T-cell (primary cell): Measurements from ENCODE around the gene RFX2. TPM values are rescaled to one million over a fixed set of nuclear protein-coding genes. Genes with fewer than 3 reads are reported as not detected.
A peak's percentile ranks its signal among the peaks of the same experiment; 100 is the strongest.

Experiments used
- ATAC-seq, 4 experiments: fragments of 200-7000 bp in 3 of 4; fragments of 150-1000 bp in 1 of 4; cut with Tn5 transposase; replicated peaks in 1 of 4; 1 replicate in 3 of 4; 2 replicates in 1 of 4; pipeline ENCODE4 v1.10.0; 2021; ENCODE audit warnings: moderate library complexity in 3 of 4, mild to moderate bottlenecking in 2 of 4, moderate number of reproducible peaks in 1 of 4
- CTCF ChIA-PET, 2 donors: fragments of 300-600 bp; sonication (Branson Sonifier 250); formaldehyde crosslinking; loops; one replicate each; lab custom pipeline; 2022; ENCODE audit warnings: antibody characterized with exemption in 2 of 2; lab: Charles Lee
- POLR2A ChIA-PET, 2 donors: fragments of 300-600 bp; sonication (Branson Sonifier 250); formaldehyde crosslinking; loops; one replicate each; lab custom pipeline; 2022; ENCODE audit warnings: antibody characterized with exemption in 2 of 2; lab: Charles Lee
- DNase-seq, 35 experiments: peaks; one replicate each; pipeline versions ENCODE4 v3.0.0 to v3.0.0-alpha.2; 2013 to 2023
- H3K27ac ChIP-seq: one replicate; pipeline ENCODE4 v1.5.1; 2013; ENCODE audit warnings: low read length
- H3K27me3 ChIP-seq, 2 experiments: replicated peaks in 1 of 2; 1 replicate in 1 of 2; 2 replicates in 1 of 2; pipeline versions ENCODE4 v1.6.1 to v1.7.0; 2013; ENCODE audit warnings: low read length in 1 of 2, mixed read lengths in 1 of 2; ENCODE audit not compliant: control insufficient read depth in 2 of 2, insufficient read depth in 2 of 2; ENCODE audit errors: extremely low read depth in 1 of 2
- H3K36me3 ChIP-seq, 2 donors: 1 replicate in 1 of 2; 2 replicates in 1 of 2; pipeline versions ENCODE4 v1.6.1 to v1.7.0; 2013; ENCODE audit warnings: low read length in 1 of 2; ENCODE audit not compliant: control insufficient read depth in 2 of 2, insufficient read depth in 1 of 2; ENCODE audit errors: extremely low read depth in 1 of 2
- H3K4me1 ChIP-seq, 2 experiments: 1 replicate in 1 of 2; 2 replicates in 1 of 2; pipeline versions ENCODE4 v1.6.1 to v1.7.0; 2013; ENCODE audit warnings: low read length in 2 of 2, mixed read lengths in 1 of 2; ENCODE audit not compliant: insufficient read depth in 2 of 2, control insufficient read depth in 1 of 2; ENCODE audit errors: extremely low read depth in 1 of 2
- H3K4me3 ChIP-seq, 2 donors: 1 replicate in 1 of 2; 2 replicates in 1 of 2; pipeline versions ENCODE4 v1.5.1 to v1.7.0; 2013; ENCODE audit warnings: mild to moderate bottlenecking in 2 of 2, low read length in 1 of 2, moderate library complexity in 1 of 2; ENCODE audit not compliant: control insufficient read depth in 1 of 2; ENCODE audit errors: extremely low read depth in 1 of 2
- H3K9me3 ChIP-seq: 2 replicates; pipeline ENCODE4 v1.7.0; 2013
- H3K27ac Mint-ChIP-seq, 2 donors: one replicate each; pipeline ENCODE4 v1.8.0; 2020 to 2021; ENCODE audit warnings: mild to moderate bottlenecking in 2 of 2, mixed read lengths in 2 of 2
- H3K27me3 Mint-ChIP-seq, 2 donors: one replicate each; pipeline ENCODE4 v1.8.0; 2021 to 2022; ENCODE audit warnings: mixed read lengths in 2 of 2
- H3K36me3 Mint-ChIP-seq: one replicate; pipeline ENCODE4 v1.8.0; 2021; ENCODE audit warnings: mixed read lengths
- H3K4me1 Mint-ChIP-seq, 3 donors: one replicate each; pipeline ENCODE4 v1.8.0; 2020 to 2022; ENCODE audit warnings: mixed read lengths in 3 of 3, mild to moderate bottlenecking in 1 of 3
- H3K4me3 Mint-ChIP-seq, 3 donors: one replicate each; pipeline ENCODE4 v1.8.0; 2020 to 2022; ENCODE audit warnings: mild to moderate bottlenecking in 3 of 3, mixed read lengths in 3 of 3, moderate library complexity in 3 of 3
- H3K9me3 Mint-ChIP-seq, 3 donors: one replicate each; pipeline ENCODE4 v1.8.0; 2020 to 2022; ENCODE audit warnings: mixed read lengths in 3 of 3
- WGBS: methylation state at CpG from one replicate; pipeline ENCODE4 v1.1.5; 2013; ENCODE audit warnings: missing lambda C conversion rate; ENCODE audit not compliant: insufficient coverage; 5-methylcytosine and 5-hydroxymethylcytosine counted together
- total RNA-seq, 35 experiments: library from RNA in 6 of 35; stranded (reverse) in 6 of 35; fragments of 120-200 nt in 1 of 35; gene quantifications; one replicate each; pipeline versions ENCODE4 v1.2.1 to v1.2.4 and lab custom pipeline; 2013 to 2026

Gene RFX2
- total RNA-seq, 5 donors from 2014 or later (not counting 1 experiment from before 2014, with no cell fraction given): 4.7 to 11.6 (median 7.8) TPM

- Mint-ChIP-seq H3K27ac (peak overlapping the region; percentile 8 to 77), H3K27me3 (no peaks in the 10 kb centered on the region), H3K36me3 (peaks cover 3% of the 10 kb centered on the region), H3K9me3 (no peaks in the 10 kb centered on the region), H3K4me3 (no peak overlapping the region), H3K4me1 (peaks cover 84 to 96% (median 95%) of the 10 kb centered on the region in 3 donors)
- Histone ChIP-seq H3K4me3 (no peak overlapping the region), H3K27ac (no peak overlapping the region), H3K27me3 (no peaks in the 10 kb centered on the region), H3K36me3 (peaks cover 0 to 17% of the 10 kb centered on the region in 2 donors), H3K9me3 (no peaks in the 10 kb centered on the region), H3K4me1 (peaks cover 51 to 82% of the 10 kb centered on the region in 2 experiments)
- POLR2A ChIA-PET: no interaction called here
- CTCF ChIA-PET: interaction anchor here in 1 of 2 donors (1.1 kb wide), 1 partner anchor 11 kb away, joined by 4 read pairs; no protein-coding TSS in a partner anchor
- ATAC-seq (no peak), DNase-seq (no peak)
- WGBS: 94% methylated on average over 9 of the region's 12 CpGs
These were observed 153.6 kb downstream of the RFX2 start for GRCh38 chr19:5956728-5957127.

DNA sequence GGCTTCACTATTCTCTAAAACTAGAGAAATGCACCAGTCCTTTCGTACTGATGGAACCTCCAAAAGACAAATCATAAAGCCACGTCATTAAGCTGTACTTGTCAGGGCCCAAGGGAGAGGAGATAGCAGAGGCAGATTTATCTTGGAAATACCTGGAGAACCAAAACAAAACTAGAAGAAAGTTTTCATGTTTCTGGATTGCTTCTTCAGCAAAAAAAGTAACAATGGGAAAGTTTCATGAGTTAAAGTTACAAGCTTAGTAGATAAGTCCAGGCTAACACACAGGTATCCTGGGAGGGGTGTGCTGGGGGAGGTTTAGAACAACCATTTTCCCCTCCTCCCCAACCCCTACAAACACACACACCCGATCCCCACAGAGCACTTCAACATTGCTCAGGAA, 154.0 kb downstream of the RFX2 start:
- H3K4me3 ChIP-seq: no peak overlapping the region
- ATAC-seq: no peak
- H3K27me3 Mint-ChIP-seq: no peaks in the 10 kb centered on the region
- ChIA-PET POLR2A (no interaction called here), CTCF (interaction anchor here in 1 of 2 donors (1.1 kb wide), 1 partner anchor 12 kb away, joined by 4 read pairs; no protein-coding TSS in a partner anchor)
- no peak overlapping the region for H3K4me3 Mint-ChIP-seq
- H3K4me1 ChIP-seq: peaks cover 53 to 82% of the 10 kb centered on the region in 2 experiments
- no peak for DNase-seq
- peaks cover 0 to 17% of the 10 kb centered on the region in 2 donors for H3K36me3 ChIP-seq
- no peaks in the 10 kb centered on the region for H3K9me3 Mint-ChIP-seq
- WGBS: 80% methylated on average over 1 of the region's 3 CpGs
- no peak overlapping the region for H3K27ac ChIP-seq
- peaks cover 84 to 96% (median 95%) of the 10 kb centered on the region in 3 donors for H3K4me1 Mint-ChIP-seq
- H3K36me3 Mint-ChIP-seq: peaks cover 3% of the 10 kb centered on the region
- peak overlapping the region; percentile 51 to 77 for H3K27ac Mint-ChIP-seq
- no peaks in the 10 kb centered on the region for H3K27me3 ChIP-seq
- no peaks in the 10 kb centered on the region for H3K9me3 ChIP-seq

- H3K27ac ChIP-seq: no peak overlapping the region
- CTCF ChIA-PET: interaction anchor here in 1 of 2 donors (1.1 kb wide), 1 partner anchor 12 kb away, joined by 4 read pairs; no protein-coding TSS in a partner anchor
- H3K36me3 Mint-ChIP-seq: peaks cover 3% of the 10 kb centered on the region
These were observed 154.7 kb downstream of the RFX2 start for GRCh38 chr19:5955636-5955935.

DNA sequence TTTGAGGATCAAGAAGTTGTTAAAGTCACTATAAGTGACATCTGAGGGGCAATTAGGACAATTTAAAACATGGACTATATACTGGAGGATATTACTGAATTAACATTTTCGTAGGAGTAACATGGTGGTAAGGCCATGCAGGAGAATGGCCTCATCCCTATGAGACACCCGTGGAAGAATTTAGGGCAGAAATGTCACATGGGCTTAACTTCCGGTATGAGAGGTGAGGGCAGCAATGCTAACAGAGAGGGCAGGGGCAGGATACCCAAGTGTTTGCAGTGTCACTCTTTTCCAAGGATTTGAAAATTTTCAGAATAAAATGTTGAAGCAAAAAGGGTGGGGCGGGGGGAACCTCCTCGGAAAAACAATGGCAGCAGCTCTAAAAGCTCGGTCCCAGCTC, 156.0 kb downstream of the RFX2 start:
- 71% methylated on average over 4 of the region's 6 CpGs for WGBS
- peaks cover 84 to 96% (median 96%) of the 10 kb centered on the region in 3 donors for H3K4me1 Mint-ChIP-seq
- Histone ChIP-seq H3K36me3 (peaks cover 0 to 20% of the 10 kb centered on the region in 2 donors), H3K4me3 (no peak overlapping the region), H3K4me1 (peaks cover 58 to 81% of the 10 kb centered on the region in 2 experiments), H3K27ac (peak overlapping the region; percentile 55), H3K27me3 (no peaks in the 10 kb centered on the region), H3K9me3 (no peaks in the 10 kb centered on the region)
- no peaks in the 10 kb centered on the region for H3K9me3 Mint-ChIP-seq
- H3K27me3 Mint-ChIP-seq: no peaks in the 10 kb centered on the region
- peaks cover 3% of the 10 kb centered on the region for H3K36me3 Mint-ChIP-seq
- peak overlapping the region; percentile 60 to 86 (median 70) for H3K4me3 Mint-ChIP-seq
- POLR2A ChIA-PET: no interaction called here
- CTCF ChIA-PET: no interaction called here
- DNase-seq (no peak), ATAC-seq (no peak)
- H3K27ac Mint-ChIP-seq: peak overlapping the region; percentile 93 to 98

More at GRCh38 chr19:5955636-5955935, 154.7 kb downstream of the RFX2 start:
- H3K36me3 ChIP-seq: peaks cover 0 to 19% of the 10 kb centered on the region in 2 donors
- H3K4me3 ChIP-seq: no peak overlapping the region
- H3K9me3 ChIP-seq: no peaks in the 10 kb centered on the region
- Mint-ChIP-seq H3K27me3 (no peaks in the 10 kb centered on the region), H3K4me3 (no peak overlapping the region), H3K27ac (peak overlapping the region; percentile 61 to 77), H3K4me1 (peaks cover 84 to 96% (median 95%) of the 10 kb centered on the region in 3 donors), H3K9me3 (no peaks in the 10 kb centered on the region)
- no peaks in the 10 kb centered on the region for H3K27me3 ChIP-seq
- peaks cover 57 to 81% of the 10 kb centered on the region in 2 experiments for H3K4me1 ChIP-seq
- 100% methylated on average over 1 of the region's 3 CpGs for WGBS
- DNase-seq (no peak), ATAC-seq (no peak)
- POLR2A ChIA-PET: no interaction called here

- ChIA-PET POLR2A (no interaction called here), CTCF (interaction anchor here in 1 of 2 donors (0.5 to 1.1 kb wide), 2 partner anchors 21 to 784 kb away, joined by 3 to 4 read pairs; partner anchors contain the start of gene GPR108)
- peaks cover 56 to 81% of the 10 kb centered on the region in 2 experiments for H3K4me1 ChIP-seq
- H3K4me3 Mint-ChIP-seq: peak overlapping the region; percentile 60 to 86 (median 70)
- peaks cover 0 to 20% of the 10 kb centered on the region in 2 donors for H3K36me3 ChIP-seq
- no peaks in the 10 kb centered on the region for H3K27me3 ChIP-seq
- H3K27ac Mint-ChIP-seq: peak overlapping the region; percentile 93 to 98
- peak overlapping the region; percentile 55 for H3K27ac ChIP-seq
- H3K9me3 Mint-ChIP-seq: no peaks in the 10 kb centered on the region
- ATAC-seq (peak; percentile 28 to 37 (median 32)), DNase-seq (peak in 7 of 35 experiments; percentile 20 to 45 (median 22))
- H3K4me1 Mint-ChIP-seq: peaks cover 84 to 96% (median 96%) of the 10 kb centered on the region in 3 donors
- no peaks in the 10 kb centered on the region for H3K9me3 ChIP-seq
- no peaks in the 10 kb centered on the region for H3K27me3 Mint-ChIP-seq
- WGBS: 25% methylated on average over 12 of the region's 17 CpGs
- H3K4me3 ChIP-seq: peak overlapping the region in 1 of 2 donors; percentile 5
- H3K36me3 Mint-ChIP-seq: peaks cover 7% of the 10 kb centered on the region
These were observed 156.6 kb downstream of the RFX2 start for GRCh38 chr19:5953680-5954213.

GRCh38 chr19:5953030-5953589, 157.2 kb downstream of the RFX2 start:
- H3K36me3 Mint-ChIP-seq: peaks cover 7% of the 10 kb centered on the region
- POLR2A ChIA-PET: no interaction called here
- Histone ChIP-seq H3K4me3 (no peak overlapping the region), H3K27me3 (no peaks in the 10 kb centered on the region), H3K4me1 (peaks cover 50 to 81% of the 10 kb centered on the region in 2 experiments), H3K27ac (peak overlapping the region; percentile 55), H3K9me3 (no peaks in the 10 kb centered on the region), H3K36me3 (peaks cover 0 to 14% of the 10 kb centered on the region in 2 donors)
- H3K4me3 Mint-ChIP-seq: peak overlapping the region; percentile 60 to 86 (median 70)
- H3K4me1 Mint-ChIP-seq: peaks cover 88 to 95% (median 95%) of the 10 kb centered on the region in 3 donors
- 36% methylated on average over 4 of the region's 5 CpGs for WGBS
- H3K27me3 Mint-ChIP-seq: no peaks in the 10 kb centered on the region
- peak overlapping the region; percentile 93 to 98 for H3K27ac Mint-ChIP-seq
- ATAC-seq (no peak), DNase-seq (no peak)
- CTCF ChIA-PET: interaction anchor here (0.5 to 1.1 kb wide), 4 partner anchors 15 to 784 kb away, joined by 3 to 4 read pairs (median 3); partner anchors contain the start of gene GPR108 (in 1 of the 2)
- no peaks in the 10 kb centered on the region for H3K9me3 Mint-ChIP-seq
